ENCODE data around the gene PARD3.
A peak's percentile ranks its signal among the peaks of the same experiment; 100 is the strongest.

Gene PARD3

GRCh38 chr10:34249634-34250033 is 565.5 kb downstream of the PARD3 start:
- no peak for DNase-seq (ENCODE audit: low read depth)
- H3K4me3 ChIP-seq (ENCODE audit: control insufficient read depth, low read depth, low read length), result no peak overlapping the region
- TF ChIP-seq CTCF (conservative IDR thresholded peaks at IDR 0.05; ENCODE audit: control insufficient read depth, insufficient read depth, low read depth, low read length), result no peak

GRCh38 chr10:34247560-34247959 is 567.5 kb downstream of the PARD3 start:
- no peak overlapping the region for H3K4me3 ChIP-seq (ENCODE audit: control insufficient read depth, low read depth, low read length)
- DNase-seq (ENCODE audit: low read depth), result no peak
- TF ChIP-seq CTCF (conservative IDR thresholded peaks at IDR 0.05; ENCODE audit: control insufficient read depth, insufficient read depth, low read depth, low read length), result no peak

DNA sequence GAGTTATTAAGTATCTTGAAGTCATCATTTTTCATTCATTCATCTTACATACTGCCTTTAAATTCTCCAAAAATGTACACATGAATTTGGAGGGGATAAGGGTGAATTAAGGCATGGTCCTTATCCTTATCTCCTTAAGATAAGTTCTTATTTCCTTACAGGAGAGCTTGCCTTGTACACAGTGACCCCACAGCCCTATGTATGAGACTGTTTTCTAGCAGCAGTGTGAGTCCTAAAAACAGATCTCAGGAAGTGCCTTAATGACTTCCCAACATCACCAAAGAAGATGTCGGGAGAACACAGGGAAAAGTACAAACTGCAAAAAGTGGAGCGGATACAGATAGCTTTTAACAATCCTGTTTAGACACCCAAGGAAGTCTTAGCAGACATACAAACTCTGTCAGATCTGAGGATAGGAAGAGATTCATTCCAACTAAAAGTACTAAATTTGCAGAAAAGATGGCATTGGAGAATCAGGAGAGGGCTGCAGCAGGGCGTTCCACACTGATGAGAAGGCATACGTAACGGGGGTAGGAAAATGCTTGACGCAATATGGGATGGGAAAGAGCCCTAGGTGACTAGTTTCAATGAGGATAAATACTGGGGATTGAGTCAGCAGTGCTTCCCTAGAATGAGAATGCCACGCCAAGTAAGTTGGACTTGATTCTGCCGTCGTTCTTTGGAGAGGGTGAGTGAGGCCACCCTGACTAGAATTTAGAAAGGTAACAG is 570.2 kb downstream of the PARD3 start:
- DNase-seq (ENCODE audit: low read depth), result no peak
- TF ChIP-seq CTCF (conservative IDR thresholded peaks at IDR 0.05; ENCODE audit: control insufficient read depth, insufficient read depth, low read depth, low read length), result no peak
- H3K4me3 ChIP-seq (ENCODE audit: control insufficient read depth, low read depth, low read length), result no peak overlapping the region

DNA sequence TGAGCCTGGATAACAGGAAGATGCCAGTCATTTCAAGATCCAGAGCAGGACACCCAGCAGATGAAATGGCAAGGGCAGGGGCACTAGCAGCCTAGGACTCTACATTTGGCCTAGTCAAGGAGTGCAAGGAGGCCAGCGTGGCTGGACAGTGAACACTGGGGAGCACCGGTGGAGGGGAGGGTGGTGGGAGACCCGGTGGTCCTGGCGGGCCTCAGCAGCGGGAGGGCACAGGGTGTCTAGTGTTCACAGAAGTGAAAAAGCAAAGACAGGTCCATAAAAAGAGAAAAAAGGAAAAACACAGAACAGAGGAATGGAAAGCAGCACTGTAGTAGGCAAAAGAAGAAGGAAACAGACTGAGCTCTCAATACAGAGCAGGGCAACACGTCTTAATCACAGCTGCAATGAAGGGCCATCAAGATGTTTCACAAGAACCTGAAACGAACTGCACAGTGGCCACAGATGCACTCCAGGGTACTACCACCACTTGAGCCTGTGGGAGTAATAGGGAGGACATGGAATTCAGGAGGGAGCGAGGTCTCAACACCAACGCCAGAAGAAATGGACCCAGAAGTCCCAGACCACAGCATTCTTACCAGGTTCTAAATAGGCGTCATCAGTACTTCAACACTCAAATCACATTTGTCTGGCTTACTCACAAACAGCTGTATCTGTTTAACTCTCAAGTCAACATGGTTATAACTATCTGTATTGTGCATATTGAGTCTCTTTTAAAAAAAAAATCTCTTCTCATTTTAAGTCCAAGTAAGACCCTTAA is 573.7 kb downstream of the PARD3 start:
- H3K4me3 ChIP-seq (ENCODE audit: control insufficient read depth, low read depth, low read length), result no peak overlapping the region
- DNase-seq (ENCODE audit: low read depth), result peak; percentile 76
- TF ChIP-seq CTCF (conservative IDR thresholded peaks at IDR 0.05; ENCODE audit: control insufficient read depth, insufficient read depth, low read depth, low read length), result no peak

DNA sequence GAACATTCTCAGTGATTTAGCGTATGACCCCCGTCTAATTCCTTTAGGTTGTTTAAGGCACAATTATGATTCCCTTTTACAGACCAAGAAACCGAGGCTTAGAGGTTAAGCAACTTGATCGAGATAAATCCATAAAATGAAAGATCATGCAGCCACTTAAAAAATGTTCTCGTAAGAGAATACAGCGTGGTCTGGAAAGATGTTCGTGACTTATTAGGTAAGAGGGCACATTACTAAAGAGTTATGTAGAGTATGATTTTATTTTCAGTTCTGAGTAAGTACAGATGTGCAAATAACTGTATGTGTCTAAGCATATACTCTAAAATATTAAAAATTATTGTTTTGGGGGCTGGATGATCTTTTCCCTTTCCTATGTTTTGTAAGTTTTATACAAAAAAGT is 575.1 kb downstream of the PARD3 start:
- no peak overlapping the region for H3K4me3 ChIP-seq (ENCODE audit: control insufficient read depth, low read depth, low read length)
- DNase-seq (ENCODE audit: low read depth), result peak; percentile 54
- no peak for TF ChIP-seq CTCF (conservative IDR thresholded peaks at IDR 0.05; ENCODE audit: control insufficient read depth, insufficient read depth, low read depth, low read length)

DNA sequence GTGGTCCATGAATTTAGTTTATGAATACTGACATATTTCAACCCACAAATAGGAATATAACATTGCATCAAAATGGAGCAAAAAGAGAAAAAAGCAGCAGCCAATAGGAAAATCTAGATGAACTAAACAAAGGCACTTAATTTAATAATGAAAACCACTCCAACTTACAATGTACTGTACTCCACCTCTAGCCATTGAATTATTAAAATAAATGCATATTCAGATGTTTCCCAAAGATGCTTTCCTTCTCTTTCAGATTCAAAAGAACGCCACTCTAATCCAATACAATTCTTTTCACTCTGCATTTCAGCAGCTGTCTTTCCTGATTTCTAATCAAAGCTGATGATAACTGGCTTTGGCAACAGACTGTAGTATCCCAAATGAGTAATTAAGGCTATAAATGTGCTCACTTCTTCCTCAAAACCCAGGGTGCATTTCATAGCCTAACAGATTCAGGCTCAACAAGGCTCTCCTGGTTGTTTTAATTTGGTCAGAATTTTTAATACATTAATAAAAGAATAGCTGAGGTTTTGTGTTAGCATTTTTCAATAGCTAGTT is 577.1 kb downstream of the PARD3 start:
- H3K4me3 ChIP-seq (ENCODE audit: control insufficient read depth, low read depth, low read length), result no peak overlapping the region
- no peak for TF ChIP-seq CTCF (conservative IDR thresholded peaks at IDR 0.05; ENCODE audit: control insufficient read depth, insufficient read depth, low read depth, low read length)
- DNase-seq (ENCODE audit: low read depth), result no peak

Data from fibroblast of mammary gland (primary cell).